Stomach (tissue), 9 donors: ENCODE data around the gene SF1. TPM values are rescaled to one million over a fixed set of nuclear protein-coding genes. Genes with fewer than 3 reads are reported as not detected.

Source experiments
- DNase-seq, 2 donors: peaks; one replicate each; pipeline versions ENCODE4 v3.0.0 to v3.0.0-alpha.2; 2013 to 2019
- H3K27ac ChIP-seq, 5 donors: fragments of 200-600 bp in 4 of 5; sonication (generic) in 4 of 5; one replicate each; pipeline ENCODE4 v1.5.1; 2013 to 2019; ENCODE audit warnings: mild to moderate bottlenecking in 1 of 5, moderate library complexity in 1 of 5
- H3K27me3 ChIP-seq, 3 donors: fragments of 200-600 bp; sonication (generic); one replicate each; pipeline ENCODE4 v1.5.1; 2017 to 2019; ENCODE audit warnings: mixed run types in 1 of 3
- H3K36me3 ChIP-seq, 4 donors: fragments of 200-600 bp; sonication (generic); 1 replicate in 3 of 4; 2 replicates in 1 of 4; pipeline ENCODE4 v1.5.1; 2016 to 2019
- H3K4me1 ChIP-seq, 4 donors: fragments of 200-600 bp; sonication (generic); one replicate each; pipeline ENCODE4 v1.5.1; 2016 to 2019
- H3K4me3 ChIP-seq, 4 donors: fragments of 200-600 bp; sonication (generic) in 3 of 4; one replicate each; pipeline ENCODE4 v1.5.1; 2016 to 2019; ENCODE audit warnings: mild to moderate bottlenecking in 1 of 4
- H3K9me3 ChIP-seq, 4 donors: fragments of 200-600 bp; sonication (generic); one replicate each; pipeline ENCODE4 v1.5.1; 2016 to 2019
- CTCF ChIP-seq, 7 experiments: fragments of 450-650 bp in 4 of 7; fragments of 200-600 bp in 3 of 7; sonication (generic) in 3 of 7; IDR thresholded peaks; one replicate each; pipeline ENCODE4 v1.5.1; 2016 to 2019; ENCODE audit warnings: antibody characterized with exemption in 7 of 7, control low read depth in 2 of 7, mild to moderate bottlenecking in 1 of 7
- EP300 ChIP-seq: sonication (generic); formaldehyde crosslinking; IDR thresholded peaks from one replicate; pipeline ENCODE4 v1.6.1; 2017; ENCODE audit warnings: antibody characterized with exemption
- POLR2A ChIP-seq, 4 donors: fragments of 450-650 bp; IDR thresholded peaks; one replicate each; pipeline ENCODE4 v1.6.1; 2016; ENCODE audit warnings: antibody characterized with exemption in 4 of 4, control low read depth in 2 of 4, mild to moderate bottlenecking in 1 of 4, moderate library complexity in 1 of 4
- POLR2AphosphoS5 ChIP-seq, 3 donors: sonication (generic); formaldehyde crosslinking; IDR thresholded peaks; one replicate each; pipeline ENCODE4 v1.6.1; 2016; ENCODE audit warnings: antibody characterized with exemption in 3 of 3
- WGBS, 5 donors: extraction: QIAGEN DNeasy Blood & Tissue Kit in 3 of 5; methylation state at CpG; one replicate each; pipeline versions ENCODE4 v1.1.5 to v1.1.7; 2013 to 2018; 5-methylcytosine and 5-hydroxymethylcytosine counted together
- intact Hi-C: fragments of 100-400 bp; cut with DNase I; formaldehyde crosslinking; loops from one replicate; pipeline ENCODE4 v1.15.1; 2023; ENCODE audit warnings: low total_unique reads
- polyA plus RNA-seq, 3 donors: library from polyadenylated mRNA; stranded (reverse); fragments of 200-250 nt; gene quantifications; one replicate each; pipeline ENCODE4 v1.2.3, GENCODE V29; 2013
- total RNA-seq, 5 donors: library from RNA; depleted of rRNA; stranded (reverse); fragments of >200 nt; gene quantifications; one replicate each; pipeline versions ENCODE4 v1.1.0 to v1.2.3, GENCODE V29; 2014 to 2016
- donor health status: healthy with polysubstance abuse.
- donor health status: Bipolar disorder and iron deficiency.
- donor health status: healthy.

SF1 gene
- total and polyA plus RNA-seq, 8 donors = 57.5 to 341 (median 248) TPM

- no peak for TF ChIP-seq CTCF (IDR thresholded peaks at IDR 0.05)
- Histone ChIP-seq H3K36me3 (peaks cover 10 to 79% (median 61%) of the 10 kb centered on the region in 4 donors), H3K27ac (no peak overlapping the region), H3K4me3 (no peak overlapping the region), H3K4me1 (peaks cover 0 to 10% (median 0%) of the 10 kb centered on the region in 4 donors), H3K9me3 (no peaks in the 10 kb centered on the region), H3K27me3 (no peaks in the 10 kb centered on the region)
- 87 to 94% (median 92%) methylated on average over 10 to 14 of the region's 14 CpGs for WGBS, 5 donors
- DNase-seq = no peak
- intact Hi-C loops = no loop called here
Measured at GRCh38 chr11:64791781-64792291, 13.5 kb upstream of the SF1 start.

GRCh38 chr11:64790205-64791095 lies 12.1 kb upstream of the SF1 start:
- H3K27me3 ChIP-seq = no peaks in the 10 kb centered on the region
- peaks cover 10 to 66% (median 48%) of the 10 kb centered on the region in 4 donors for H3K36me3 ChIP-seq
- WGBS, 5 donors = 84 to 91% (median 90%) methylated on average over 18 to 25 of the region's 25 CpGs
- intact Hi-C loops = no loop called here
- no peak overlapping the region for H3K4me3 ChIP-seq
- no peak overlapping the region for H3K27ac ChIP-seq
- TF ChIP-seq CTCF (IDR thresholded peaks at IDR 0.05) (no peak), POLR2AphosphoS5 (IDR thresholded peaks at IDR 0.05) (no peak), POLR2A (IDR thresholded peaks at IDR 0.05) (no peak), EP300 (no peak)
- DNase-seq = no peak
- H3K9me3 ChIP-seq = no peaks in the 10 kb centered on the region
- peaks cover 0 to 10% (median 0%) of the 10 kb centered on the region in 4 donors for H3K4me1 ChIP-seq

- Histone ChIP-seq H3K36me3 (peaks cover 10 to 57% (median 47%) of the 10 kb centered on the region in 4 donors), H3K4me3 (no peak overlapping the region), H3K9me3 (no peaks in the 10 kb centered on the region), H3K27ac (no peak overlapping the region), H3K4me1 (peaks cover 0 to 10% (median 0%) of the 10 kb centered on the region in 4 donors), H3K27me3 (no peaks in the 10 kb centered on the region)
- intact Hi-C loops = no loop called here
- TF ChIP-seq POLR2A (IDR thresholded peaks at IDR 0.05) (no peak), CTCF (IDR thresholded peaks at IDR 0.05) (no peak), EP300 (no peak), POLR2AphosphoS5 (IDR thresholded peaks at IDR 0.05) (no peak)
- 89 to 98% (median 92%) methylated on average over 6 to 15 of the region's 15 CpGs for WGBS, 5 donors
- no peak for DNase-seq
Measured at GRCh38 chr11:64789331-64790204, 11.2 kb upstream of the SF1 start.
